HepG2 (cell line): ENCODE data around the gene GARIN3. TPM values are rescaled to one million over a fixed set of nuclear protein-coding genes. Genes with fewer than 3 reads are reported as not detected.

Source experiments
- ATAC-seq: fragments of 200-7000 bp; cut with Tn5 transposase; 3 replicates; pipeline ENCODE4 v1.9.1; 2020; ENCODE audit warnings: mild to moderate bottlenecking, moderate library complexity
- BruUV-seq: library from RNA; stranded (reverse); fragments of 400-500 nt; replicated peaks from 2 replicates; lab custom pipeline; 2021; lab: Mats Ljungman, UMichigan
- CTCF ChIA-PET: fragments of 300-600 bp; formaldehyde crosslinking; extraction: SDS; loops from one replicate; lab custom pipeline; 2021; ENCODE audit warnings: low total read pairs, inconsistent platforms, low intra/inter-chr PET ratio; lab: Yijun Ruan, JAX
- POLR2A ChIA-PET: fragments of 350-600 bp; sonication (Branson Sonifier 250); formaldehyde crosslinking; loops from one replicate; lab custom pipeline; 2020; ENCODE audit warnings: antibody characterized with exemption, inconsistent platforms; lab: Yijun Ruan, JAX
- DNase-seq: peaks from one replicate; pipeline ENCODE4 v3.0.0-alpha.2; 2015; ENCODE audit warnings: low spot score
- FAIRE-seq: peaks from 3 replicates; lab custom pipeline; 2011; peaks lifted over from hg19 to GRCh38; lab: Jason Lieb, UNC
- H2AFZ ChIP-seq: one replicate; pipeline ENCODE4 v1.6.1; 2011; ENCODE audit warnings: low read length, inconsistent platforms
- H3K27ac ChIP-seq: fragments of 300-600 bp; 3 replicates; pipeline ENCODE4 v1.8.0; 2011; ENCODE audit warnings: mixed run types, mild to moderate bottlenecking, mixed read lengths, low read length, inconsistent platforms; ENCODE audit not compliant: insufficient read depth; ENCODE audit errors: extremely low read length
- H3K27me3 ChIP-seq, 2 experiments: fragments of 200-600 bp in 1 of 2; 2 replicates in 1 of 2; 3 replicates in 1 of 2; pipeline versions ENCODE4 v1.6.0 to v1.8.0; 2011; ENCODE audit warnings: low read length in 2 of 2, mild to moderate bottlenecking in 2 of 2, moderate library complexity in 2 of 2, inconsistent platforms in 1 of 2; ENCODE audit not compliant: insufficient read depth in 2 of 2, control insufficient read depth in 1 of 2
- H3K36me3 ChIP-seq, 2 experiments: fragments of 200-600 bp in 1 of 2; replicated peaks in 1 of 2; 2 replicates in 1 of 2; 3 replicates in 1 of 2; pipeline versions ENCODE4 v1.5.1 to v1.8.0; 2011; ENCODE audit warnings: low read length in 2 of 2, inconsistent platforms in 1 of 2; ENCODE audit not compliant: insufficient read depth in 2 of 2, control insufficient read depth in 1 of 2
- H3K4me1 ChIP-seq: 2 replicates; pipeline ENCODE4 v1.5.1; 2012; ENCODE audit warnings: low read length, inconsistent platforms; ENCODE audit not compliant: insufficient read depth
- H3K4me2 ChIP-seq: 2 replicates; pipeline ENCODE4 v1.6.0; 2011; ENCODE audit warnings: low read depth, low read length, inconsistent platforms
- H3K4me3 ChIP-seq, 3 experiments: fragments of 200-600 bp in 1 of 3; sonication (generic), shearing (Covaris generic) in 1 of 3; replicated peaks in 1 of 3; 2 replicates each; pipeline ENCODE4 v1.5.1; 2011 to 2016; ENCODE audit warnings: low read length in 3 of 3, inconsistent platforms in 2 of 3, low read depth in 2 of 3, mild to moderate bottlenecking in 2 of 3, control low read depth in 1 of 3, mixed read lengths in 1 of 3; ENCODE audit not compliant: insufficient read depth in 1 of 3
- H3K79me2 ChIP-seq: one replicate; pipeline ENCODE4 v1.6.1; 2011; ENCODE audit warnings: low read length, inconsistent platforms; ENCODE audit not compliant: insufficient read depth
- H3K9ac ChIP-seq: 2 replicates; pipeline ENCODE4 v1.6.0; 2011; ENCODE audit warnings: mild to moderate bottlenecking, low read depth, low read length, inconsistent platforms; ENCODE audit not compliant: insufficient read depth
- H3K9me3 ChIP-seq: 2 replicates; pipeline ENCODE4 v1.5.1; 2012; ENCODE audit warnings: mild to moderate bottlenecking, low read length
- H4K20me1 ChIP-seq: 2 replicates; pipeline ENCODE4 v1.6.0; 2011; ENCODE audit warnings: inconsistent platforms, mild to moderate bottlenecking, low read length, moderate library complexity; ENCODE audit not compliant: insufficient read depth
- GZF1 ChIP-seq: sonication (generic); formaldehyde crosslinking; IDR thresholded peaks from 2 replicates; pipeline ENCODE4 v1.5.1; 2020; ENCODE audit warnings: mild to moderate bottlenecking, missing genetic modification reagents
- NR1H2 ChIP-seq: sonication (generic); formaldehyde crosslinking; IDR thresholded peaks from 2 replicates; pipeline ENCODE4 v1.8.1; 2022; ENCODE audit warnings: low read depth, missing genetic modification reagents, borderline replicate concordance
- NR2F6 ChIP-seq, 2 experiments: IDR thresholded peaks; 2 replicates each; pipeline ENCODE4 v1.6.1; 2016; ENCODE audit warnings: antibody characterized with exemption in 1 of 2, mild to moderate bottlenecking in 1 of 2
- ZFP82 ChIP-seq: sonication (generic); formaldehyde crosslinking; IDR thresholded peaks from 2 replicates; pipeline ENCODE4 v1.5.1; 2020; ENCODE audit warnings: mild to moderate bottlenecking, missing genetic modification reagents, borderline replicate concordance
- ZKSCAN5 ChIP-seq: sonication (generic); formaldehyde crosslinking; IDR thresholded peaks from 2 replicates; pipeline ENCODE4 v1.5.1; 2020; ENCODE audit warnings: mild to moderate bottlenecking, missing genetic modification reagents
- ZMYM3 ChIP-seq: sonication (generic); formaldehyde crosslinking; IDR thresholded peaks from 2 replicates; pipeline ENCODE4 v1.5.1; 2020; ENCODE audit warnings: mild to moderate bottlenecking, missing genetic modification reagents
- ZNF468 ChIP-seq: sonication (generic); formaldehyde crosslinking; IDR thresholded peaks from 2 replicates; pipeline ENCODE4 v1.8.0; 2022; ENCODE audit warnings: mild to moderate bottlenecking, moderate library complexity, missing genetic modification reagents
- WGBS: methylation state at CpG from one replicate; pipeline ENCODE4 v1.1.6; 2017; ENCODE audit warnings: low lambda C conversion rate; 5-methylcytosine and 5-hydroxymethylcytosine counted together
- in situ Hi-C: cut with HindIII; loops from 2 replicates; pipeline ENCODE4 v1.10.0; 2017; ENCODE audit warnings: low pct_unique_long_range_greater_than_20kb; ENCODE audit not compliant: extremely low pct_ligation_motif_present
- intact Hi-C: fragments of 100-400 bp; cut with micrococcal nuclease; formaldehyde crosslinking; loops from one replicate; pipeline ENCODE4 v1.10.0; 2022; ENCODE audit not compliant: unreplicated experiment
- polyA plus RNA-seq, 8 experiments: library from polyadenylated mRNA; depleted of rRNA in 3 of 8; stranded (reverse) in 7 of 8; unstranded in 1 of 8; fragments of >200 nt; fragmentation: Illumina TruSeq in 4 of 8; extraction: Trizol in 4 of 8; gene quantifications; 2 replicates each; pipeline versions ENCODE4 v1.2.1 to v1.2.3, GENCODE V29; 2011 to 2016; ENCODE audit warnings: low read depth in 4 of 8, missing spikeins in 1 of 8, mixed read lengths in 1 of 8; ENCODE audit not compliant: insufficient read depth in 1 of 8
- total RNA-seq, 5 experiments: library from RNA; depleted of rRNA; stranded (reverse); fragments of >200 nt; fragmentation: Illumina TruSeq; extraction: Trizol; gene quantifications; 2 replicates each; pipeline ENCODE4 v1.2.3, GENCODE V29; 2016; ENCODE audit warnings: low read depth in 1 of 5
- TF ChIP-seq, protein P1 (sequence below): sonication (generic); formaldehyde crosslinking; IDR thresholded peaks from 2 replicates; pipeline ENCODE4 v1.4.0; 2020; ENCODE audit warnings: missing genetic modification reagents
- TF ChIP-seq, protein P2 (sequence below): sonication (generic); formaldehyde crosslinking; IDR thresholded peaks from 2 replicates; pipeline ENCODE4 v1.4.0; 2020; ENCODE audit warnings: missing genetic modification reagents, borderline replicate concordance
- TF ChIP-seq, protein P3 (sequence below): sonication (generic); formaldehyde crosslinking; IDR thresholded peaks from 2 replicates; pipeline ENCODE4 v1.4.0; 2020; ENCODE audit warnings: missing genetic modification reagents
- TF ChIP-seq, protein P4 (sequence below): IDR thresholded peaks from 2 replicates; pipeline ENCODE4 v1.6.1; 2016; ENCODE audit warnings: mild to moderate bottlenecking, missing biosample characterization, missing genetic modification reagents
- TF ChIP-seq, protein P5 (sequence below): sonication (generic); formaldehyde crosslinking; IDR thresholded peaks from 2 replicates; pipeline ENCODE4 v1.5.0; 2020; ENCODE audit warnings: missing genetic modification reagents, mild to moderate bottlenecking, borderline replicate concordance
- TF ChIP-seq, protein P6 (sequence below): sonication (generic); formaldehyde crosslinking; IDR thresholded peaks from 2 replicates; pipeline ENCODE4 v1.8.1; 2023; ENCODE audit warnings: mild to moderate bottlenecking, missing genetic modification reagents
- TF ChIP-seq, protein P7 (sequence below): sonication (generic); formaldehyde crosslinking; IDR thresholded peaks from 2 replicates; pipeline ENCODE4 v1.8.1; 2023; ENCODE audit warnings: mild to moderate bottlenecking, inconsistent platforms, moderate library complexity, missing genetic modification reagents, borderline replicate concordance

The GARIN3 gene
- total and polyA plus RNA-seq, 2 of the 13 experiments (the other 11 are each of a cell fraction or from before 2014, with no cell fraction given): not detected

DNA sequence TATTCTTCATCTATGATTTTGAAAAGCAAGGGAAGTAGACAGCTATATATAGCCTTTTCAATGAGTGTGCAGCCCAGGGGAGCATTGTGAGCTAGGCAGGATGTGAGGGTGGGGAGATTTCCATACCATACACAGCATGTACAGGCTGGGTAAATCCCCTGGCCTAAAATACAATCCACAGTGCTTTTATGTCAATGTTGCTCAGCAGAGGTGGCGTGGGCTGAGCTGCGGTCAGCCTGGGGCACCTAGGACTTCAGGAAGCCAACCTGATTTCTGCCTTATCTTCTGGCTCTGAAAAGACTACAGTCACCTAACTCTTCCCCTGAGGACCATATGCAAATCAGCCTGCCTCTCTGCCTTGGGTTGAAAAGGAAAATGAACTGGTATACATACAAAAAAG is 6.3 kb upstream of the GARIN3 start:
- no peak for DNase-seq
- no peak overlapping the region for H3K9ac ChIP-seq
- H3K36me3 ChIP-seq: no peaks in the 10 kb centered on the region
- H3K79me2 ChIP-seq: no peaks in the 10 kb centered on the region
- intact Hi-C loops: no loop called here
- H4K20me1 ChIP-seq: no peaks in the 10 kb centered on the region
- no peaks in the 10 kb centered on the region for H3K27me3 ChIP-seq
- H3K4me2 ChIP-seq: no peak overlapping the region
- BruUV-seq: no TSS peak
- no peak for ATAC-seq
- no peak for FAIRE-seq
- 40% methylated on average over 2 of the region's 2 CpGs for WGBS
- H3K4me1 ChIP-seq: no peaks in the 10 kb centered on the region
- no peaks in the 10 kb centered on the region for H3K9me3 ChIP-seq
- ChIA-PET CTCF (no interaction called here), POLR2A (no interaction called here)
- no peak overlapping the region for H3K27ac ChIP-seq
- in situ Hi-C loops: no loop called here
- H2AFZ ChIP-seq: no peak overlapping the region
- H3K4me3 ChIP-seq: no peak overlapping the region
- no peak for TF ChIP-seq ZMYM3 (CRISPR knock-in tag)
- TF ChIP-seq, protein P1, sequence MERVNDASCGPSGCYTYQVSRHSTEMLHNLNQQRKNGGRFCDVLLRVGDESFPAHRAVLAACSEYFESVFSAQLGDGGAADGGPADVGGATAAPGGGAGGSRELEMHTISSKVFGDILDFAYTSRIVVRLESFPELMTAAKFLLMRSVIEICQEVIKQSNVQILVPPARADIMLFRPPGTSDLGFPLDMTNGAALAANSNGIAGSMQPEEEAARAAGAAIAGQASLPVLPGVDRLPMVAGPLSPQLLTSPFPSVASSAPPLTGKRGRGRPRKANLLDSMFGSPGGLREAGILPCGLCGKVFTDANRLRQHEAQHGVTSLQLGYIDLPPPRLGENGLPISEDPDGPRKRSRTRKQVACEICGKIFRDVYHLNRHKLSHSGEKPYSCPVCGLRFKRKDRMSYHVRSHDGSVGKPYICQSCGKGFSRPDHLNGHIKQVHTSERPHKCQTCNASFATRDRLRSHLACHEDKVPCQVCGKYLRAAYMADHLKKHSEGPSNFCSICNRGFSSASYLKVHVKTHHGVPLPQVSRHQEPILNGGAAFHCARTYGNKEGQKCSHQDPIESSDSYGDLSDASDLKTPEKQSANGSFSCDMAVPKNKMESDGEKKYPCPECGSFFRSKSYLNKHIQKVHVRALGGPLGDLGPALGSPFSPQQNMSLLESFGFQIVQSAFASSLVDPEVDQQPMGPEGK: no peak
- TF ChIP-seq, protein P2, sequence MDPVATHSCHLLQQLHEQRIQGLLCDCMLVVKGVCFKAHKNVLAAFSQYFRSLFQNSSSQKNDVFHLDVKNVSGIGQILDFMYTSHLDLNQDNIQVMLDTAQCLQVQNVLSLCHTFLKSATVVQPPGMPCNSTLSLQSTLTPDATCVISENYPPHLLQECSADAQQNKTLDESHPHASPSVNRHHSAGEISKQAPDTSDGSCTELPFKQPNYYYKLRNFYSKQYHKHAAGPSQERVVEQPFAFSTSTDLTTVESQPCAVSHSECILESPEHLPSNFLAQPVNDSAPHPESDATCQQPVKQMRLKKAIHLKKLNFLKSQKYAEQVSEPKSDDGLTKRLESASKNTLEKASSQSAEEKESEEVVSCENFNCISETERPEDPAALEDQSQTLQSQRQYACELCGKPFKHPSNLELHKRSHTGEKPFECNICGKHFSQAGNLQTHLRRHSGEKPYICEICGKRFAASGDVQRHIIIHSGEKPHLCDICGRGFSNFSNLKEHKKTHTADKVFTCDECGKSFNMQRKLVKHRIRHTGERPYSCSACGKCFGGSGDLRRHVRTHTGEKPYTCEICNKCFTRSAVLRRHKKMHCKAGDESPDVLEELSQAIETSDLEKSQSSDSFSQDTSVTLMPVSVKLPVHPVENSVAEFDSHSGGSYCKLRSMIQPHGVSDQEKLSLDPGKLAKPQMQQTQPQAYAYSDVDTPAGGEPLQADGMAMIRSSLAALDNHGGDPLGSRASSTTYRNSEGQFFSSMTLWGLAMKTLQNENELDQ: no peak
- no peak for TF ChIP-seq ZKSCAN5 (CRISPR knock-in tag)
- TF ChIP-seq, protein P3, sequence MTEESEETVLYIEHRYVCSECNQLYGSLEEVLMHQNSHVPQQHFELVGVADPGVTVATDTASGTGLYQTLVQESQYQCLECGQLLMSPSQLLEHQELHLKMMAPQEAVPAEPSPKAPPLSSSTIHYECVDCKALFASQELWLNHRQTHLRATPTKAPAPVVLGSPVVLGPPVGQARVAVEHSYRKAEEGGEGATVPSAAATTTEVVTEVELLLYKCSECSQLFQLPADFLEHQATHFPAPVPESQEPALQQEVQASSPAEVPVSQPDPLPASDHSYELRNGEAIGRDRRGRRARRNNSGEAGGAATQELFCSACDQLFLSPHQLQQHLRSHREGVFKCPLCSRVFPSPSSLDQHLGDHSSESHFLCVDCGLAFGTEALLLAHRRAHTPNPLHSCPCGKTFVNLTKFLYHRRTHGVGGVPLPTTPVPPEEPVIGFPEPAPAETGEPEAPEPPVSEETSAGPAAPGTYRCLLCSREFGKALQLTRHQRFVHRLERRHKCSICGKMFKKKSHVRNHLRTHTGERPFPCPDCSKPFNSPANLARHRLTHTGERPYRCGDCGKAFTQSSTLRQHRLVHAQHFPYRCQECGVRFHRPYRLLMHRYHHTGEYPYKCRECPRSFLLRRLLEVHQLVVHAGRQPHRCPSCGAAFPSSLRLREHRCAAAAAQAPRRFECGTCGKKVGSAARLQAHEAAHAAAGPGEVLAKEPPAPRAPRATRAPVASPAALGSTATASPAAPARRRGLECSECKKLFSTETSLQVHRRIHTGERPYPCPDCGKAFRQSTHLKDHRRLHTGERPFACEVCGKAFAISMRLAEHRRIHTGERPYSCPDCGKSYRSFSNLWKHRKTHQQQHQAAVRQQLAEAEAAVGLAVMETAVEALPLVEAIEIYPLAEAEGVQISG (CRISPR knock-in tag): no peak
- TF ChIP-seq NR1H2: no peak
- no peak for TF ChIP-seq ZNF468 (CRISPR knock-in tag)
- TF ChIP-seq, protein P4, sequence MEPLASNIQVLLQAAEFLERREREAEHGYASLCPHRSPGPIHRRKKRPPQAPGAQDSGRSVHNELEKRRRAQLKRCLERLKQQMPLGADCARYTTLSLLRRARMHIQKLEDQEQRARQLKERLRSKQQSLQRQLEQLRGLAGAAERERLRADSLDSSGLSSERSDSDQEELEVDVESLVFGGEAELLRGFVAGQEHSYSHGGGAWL (CRISPR knock-in tag): no peak
- TF ChIP-seq, protein P5, sequence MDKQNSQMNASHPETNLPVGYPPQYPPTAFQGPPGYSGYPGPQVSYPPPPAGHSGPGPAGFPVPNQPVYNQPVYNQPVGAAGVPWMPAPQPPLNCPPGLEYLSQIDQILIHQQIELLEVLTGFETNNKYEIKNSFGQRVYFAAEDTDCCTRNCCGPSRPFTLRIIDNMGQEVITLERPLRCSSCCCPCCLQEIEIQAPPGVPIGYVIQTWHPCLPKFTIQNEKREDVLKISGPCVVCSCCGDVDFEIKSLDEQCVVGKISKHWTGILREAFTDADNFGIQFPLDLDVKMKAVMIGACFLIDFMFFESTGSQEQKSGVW (CRISPR knock-in tag): no peak
- TF ChIP-seq, protein P6, sequence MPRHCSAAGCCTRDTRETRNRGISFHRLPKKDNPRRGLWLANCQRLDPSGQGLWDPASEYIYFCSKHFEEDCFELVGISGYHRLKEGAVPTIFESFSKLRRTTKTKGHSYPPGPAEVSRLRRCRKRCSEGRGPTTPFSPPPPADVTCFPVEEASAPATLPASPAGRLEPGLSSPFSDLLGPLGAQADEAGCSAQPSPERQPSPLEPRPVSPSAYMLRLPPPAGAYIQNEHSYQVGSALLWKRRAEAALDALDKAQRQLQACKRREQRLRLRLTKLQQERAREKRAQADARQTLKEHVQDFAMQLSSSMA (CRISPR knock-in tag): no peak
- TF ChIP-seq GZF1: no peak
- TF ChIP-seq ZFP82: no peak
- TF ChIP-seq, protein P7, sequence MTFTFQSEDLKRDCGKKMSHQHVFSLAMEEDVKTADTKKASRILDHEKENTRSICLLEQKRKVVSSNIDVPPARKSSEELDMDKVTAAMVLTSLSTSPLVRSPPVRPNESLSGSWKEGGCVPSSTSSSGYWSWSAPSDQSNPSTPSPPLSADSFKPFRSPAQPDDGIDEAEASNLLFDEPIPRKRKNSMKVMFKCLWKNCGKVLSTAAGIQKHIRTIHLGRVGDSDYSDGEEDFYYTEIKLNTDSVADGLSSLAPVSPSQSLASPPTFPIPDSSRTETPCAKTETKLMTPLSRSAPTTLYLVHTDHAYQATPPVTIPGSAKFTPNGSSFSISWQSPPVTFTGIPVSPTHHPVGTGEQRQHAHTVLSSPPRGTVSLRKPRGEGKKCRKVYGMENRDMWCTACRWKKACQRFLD (CRISPR knock-in tag): no peak
- TF ChIP-seq NR2F6 (IDR thresholded peaks at IDR 0.05): no peak
- no peak for TF ChIP-seq NR2F6 (CRISPR knock-in tag; IDR thresholded peaks at IDR 0.05)
